Activated CD4-positive, alpha-beta memory T cell treated with anti-CD3 and anti-CD28 coated beads, Interleukin-2, amount 10 ng/mL, durations not matched to agents 7 days and 5 days (primary cell): Measurements from ENCODE around the gene MLLT1. TPM values are rescaled to one million over a fixed set of nuclear protein-coding genes. Genes with fewer than 3 reads are reported as not detected.

Experiments
- CTCF ChIA-PET: fragments of 350-600 bp; sonication (Branson Sonifier 250); formaldehyde crosslinking; loops from one replicate; lab custom pipeline; 2021; ENCODE audit warnings: antibody characterized with exemption, inconsistent platforms; lab: Charles Lee
- POLR2A ChIA-PET: fragments of 350-600 bp; sonication (Branson Sonifier 250); formaldehyde crosslinking; loops from one replicate; lab custom pipeline; 2021; ENCODE audit warnings: antibody characterized with exemption; lab: Charles Lee
- DNase-seq: peaks from one replicate; pipeline ENCODE4 v3.0.0-alpha.2; 2020
- H3K27ac Mint-ChIP-seq: one replicate; pipeline ENCODE4 v1.8.0; 2021; ENCODE audit warnings: mild to moderate bottlenecking, mixed read lengths
- H3K27me3 Mint-ChIP-seq: one replicate; pipeline ENCODE4 v1.8.0; 2021; ENCODE audit warnings: mixed read lengths
- H3K36me3 Mint-ChIP-seq: one replicate; pipeline ENCODE4 v1.8.0; 2021; ENCODE audit warnings: low read depth, mixed read lengths
- H3K4me1 Mint-ChIP-seq: one replicate; pipeline ENCODE4 v1.8.0; 2021; ENCODE audit warnings: mixed read lengths
- H3K4me3 Mint-ChIP-seq: one replicate; pipeline ENCODE4 v1.8.0; 2021; ENCODE audit warnings: mild to moderate bottlenecking, mixed read lengths
- H3K9me3 Mint-ChIP-seq: one replicate; pipeline ENCODE4 v1.8.0; 2021; ENCODE audit warnings: mixed read lengths
- total RNA-seq, 2 experiments: library from RNA; stranded (reverse); gene quantifications; one replicate each; pipeline ENCODE4 v1.2.3, GENCODE V29; 2021

Gene MLLT1
- total RNA-seq, 2 experiments from 2014 or later: 35.6 to 37.2 TPM

DNA sequence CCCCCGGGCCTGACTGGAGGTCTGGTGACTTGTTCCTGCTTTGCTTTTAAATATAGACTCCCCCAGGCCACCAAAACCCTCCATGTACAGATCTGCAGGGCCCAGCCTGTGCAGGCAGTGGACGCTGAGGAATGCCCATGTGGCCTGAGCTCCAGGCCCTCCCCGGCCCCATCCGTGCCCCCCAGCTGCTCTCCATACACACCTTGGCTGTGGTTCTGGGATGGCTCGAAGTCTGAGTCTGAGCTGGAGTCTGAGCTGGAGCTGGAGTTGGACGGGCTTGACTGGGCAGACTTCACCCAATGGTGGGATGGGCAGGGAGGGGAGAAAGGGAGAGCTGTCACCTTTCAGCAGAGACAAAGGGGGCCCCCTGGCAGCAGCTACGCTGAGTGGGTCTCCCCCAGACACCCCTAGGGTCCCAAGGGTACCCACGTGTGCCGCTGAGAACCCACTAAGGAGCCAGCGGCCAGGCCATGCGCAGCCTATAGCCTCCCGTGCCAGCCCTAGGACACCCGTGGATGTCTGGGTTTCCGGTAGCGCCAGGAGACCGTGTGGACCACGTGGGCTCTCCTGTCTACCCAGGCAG is 61.9 kb downstream of the MLLT1 start:
- no peak for DNase-seq
- CTCF ChIA-PET: interaction anchor here (0.7 to 2.2 kb wide), 21 partner anchors 12 to 264 kb away, joined by 3 to 17 read pairs (median 4); partner anchors contain the start of genes ALKBH7 and DENND1C
- H3K4me1 Mint-ChIP-seq: no peaks in the 10 kb centered on the region

GRCh38 chr19:6216996-6217751 is 62.6 kb downstream of the MLLT1 start:
- Mint-ChIP-seq H3K27ac (no peak overlapping the region), H3K4me1 (no peaks in the 10 kb centered on the region)
- POLR2A ChIA-PET: no interaction called here

More for the DNA sequence above, 61.9 kb downstream of the MLLT1 start:
- Mint-ChIP-seq H3K27me3 (no peaks in the 10 kb centered on the region), H3K27ac (no peak overlapping the region), H3K9me3 (no peaks in the 10 kb centered on the region), H3K36me3 (no peaks in the 10 kb centered on the region), H3K4me3 (no peak overlapping the region)
- POLR2A ChIA-PET: interaction anchor here (1.4 kb wide), 1 partner anchor 61 kb away, joined by 4 read pairs; no protein-coding TSS in a partner anchor

DNA sequence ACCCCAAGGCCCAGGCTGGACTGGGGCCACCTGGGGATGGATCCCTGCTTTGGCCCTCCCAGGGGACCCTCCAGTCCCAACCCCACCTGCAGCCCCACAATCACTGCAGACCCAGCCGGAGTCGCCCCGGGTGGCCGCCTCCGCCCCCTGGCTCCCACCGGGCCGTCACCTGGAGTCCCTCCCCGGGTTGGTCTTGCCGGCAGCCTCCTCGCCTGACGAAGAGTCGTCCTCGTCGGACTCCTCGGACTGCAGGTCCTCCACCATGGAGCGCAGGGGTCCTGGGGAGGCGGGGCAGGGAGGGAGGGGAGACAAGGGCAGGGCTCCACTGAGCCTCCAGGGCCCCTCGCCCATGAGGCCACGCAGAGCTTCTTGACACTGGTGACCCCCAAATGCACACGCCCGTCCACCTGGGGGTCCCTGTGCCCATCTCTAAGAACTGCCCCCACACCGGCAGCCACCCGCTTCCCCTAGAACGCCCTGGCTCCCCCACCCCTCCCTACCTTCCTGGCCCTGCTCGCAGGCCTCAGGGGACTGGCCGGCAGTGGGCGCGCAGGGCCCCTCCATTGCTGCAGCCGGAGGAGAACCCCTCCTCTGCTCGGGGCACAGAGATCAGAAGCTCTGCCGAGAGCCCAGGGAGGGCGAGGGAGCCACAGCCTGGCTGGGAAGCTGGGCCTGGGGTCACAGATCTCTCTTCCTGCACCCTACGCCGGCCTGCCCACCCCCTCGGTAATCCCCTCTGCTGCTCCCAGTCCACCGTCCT is 63.4 kb downstream of the MLLT1 start:
- Mint-ChIP-seq H3K36me3 (no peaks in the 10 kb centered on the region), H3K27ac (no peak overlapping the region), H3K9me3 (no peaks in the 10 kb centered on the region), H3K4me1 (no peaks in the 10 kb centered on the region), H3K4me3 (no peak overlapping the region), H3K27me3 (no peaks in the 10 kb centered on the region)
- ChIA-PET POLR2A (no interaction called here), CTCF (no interaction called here)
- DNase-seq: no peak

More at GRCh38 chr19:6216996-6217751, 62.6 kb downstream of the MLLT1 start:
- Mint-ChIP-seq H3K27me3 (no peaks in the 10 kb centered on the region), H3K9me3 (no peaks in the 10 kb centered on the region), H3K36me3 (no peaks in the 10 kb centered on the region), H3K4me3 (no peak overlapping the region)
- no peak for DNase-seq
- CTCF ChIA-PET: interaction anchor here (1.1 to 2.2 kb wide), 3 partner anchors 12 to 82 kb away, joined by 4 to 17 read pairs (median 14); no protein-coding TSS in a partner anchor

- no peaks in the 10 kb centered on the region for H3K9me3 Mint-ChIP-seq
- POLR2A ChIA-PET: no interaction called here
- H3K4me1 Mint-ChIP-seq: no peaks in the 10 kb centered on the region
- DNase-seq: no peak
- no peak overlapping the region for H3K27ac Mint-ChIP-seq
- no peak overlapping the region for H3K4me3 Mint-ChIP-seq
- CTCF ChIA-PET: no interaction called here
- no peaks in the 10 kb centered on the region for H3K36me3 Mint-ChIP-seq
- no peaks in the 10 kb centered on the region for H3K27me3 Mint-ChIP-seq
Measured at GRCh38 chr19:6215701-6216235, 64.0 kb downstream of the MLLT1 start.

GRCh38 chr19:6214881-6215541 is 64.8 kb downstream of the MLLT1 start:
- no peak for DNase-seq
- Mint-ChIP-seq H3K4me1 (no peaks in the 10 kb centered on the region), H3K4me3 (no peak overlapping the region), H3K36me3 (no peaks in the 10 kb centered on the region), H3K27ac (no peak overlapping the region), H3K27me3 (no peaks in the 10 kb centered on the region), H3K9me3 (no peaks in the 10 kb centered on the region)
- CTCF ChIA-PET: no interaction called here
- POLR2A ChIA-PET: no interaction called here

DNA sequence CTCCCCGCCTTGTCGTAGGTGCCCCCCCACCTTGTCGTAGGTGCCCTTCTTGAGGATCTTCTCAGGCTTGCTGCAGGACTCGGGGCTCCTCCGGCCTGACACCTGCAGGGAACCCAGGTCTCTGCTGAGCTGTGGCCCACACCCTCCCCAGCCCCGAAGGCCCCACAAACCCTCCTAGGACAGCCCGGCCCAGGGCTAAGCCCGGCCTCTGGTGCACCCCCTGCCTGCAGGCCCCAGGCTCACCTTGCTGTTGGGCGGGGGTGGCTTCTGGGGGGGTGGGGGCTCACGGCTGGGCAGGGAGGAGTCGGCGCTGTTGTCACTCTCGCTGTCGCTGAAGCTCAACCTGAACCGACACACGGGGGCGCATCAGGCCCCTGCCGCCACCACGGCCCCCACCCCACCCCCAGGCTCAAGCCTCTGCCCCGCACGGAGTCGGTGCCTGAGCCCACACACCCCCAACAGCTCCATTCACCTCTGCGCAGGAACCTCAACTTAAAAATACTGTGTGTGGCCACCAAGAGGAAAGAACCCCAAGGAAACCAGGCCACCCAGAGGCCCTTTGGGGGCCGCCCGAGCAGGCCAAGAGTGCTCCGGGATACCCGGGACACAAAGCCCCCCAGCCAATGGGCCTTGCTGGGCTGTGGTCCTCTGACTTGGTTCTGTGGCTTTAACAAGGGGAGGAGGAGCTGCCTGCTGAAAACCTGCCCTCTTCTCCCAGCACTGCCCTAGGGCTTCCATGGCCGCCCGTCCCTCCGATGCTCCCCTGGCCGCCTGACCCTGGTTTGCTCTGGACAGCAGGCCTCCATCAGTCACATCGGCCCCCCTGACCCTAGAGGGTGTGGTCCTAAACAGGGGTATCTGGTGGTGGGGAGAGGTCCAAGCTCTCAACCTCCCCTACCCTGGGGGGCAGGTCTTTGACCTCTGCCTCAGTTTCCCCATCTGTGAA is 65.8 kb downstream of the MLLT1 start:
- Mint-ChIP-seq H3K9me3 (no peaks in the 10 kb centered on the region), H3K36me3 (no peaks in the 10 kb centered on the region), H3K4me1 (no peaks in the 10 kb centered on the region), H3K27me3 (no peaks in the 10 kb centered on the region), H3K4me3 (no peak overlapping the region), H3K27ac (no peak overlapping the region)
- ChIA-PET CTCF (interaction anchor here (0.9 kb wide), 1 partner anchor 8 kb away, joined by 3 read pairs; no protein-coding TSS in a partner anchor), POLR2A (no interaction called here)
- DNase-seq: no peak

DNA sequence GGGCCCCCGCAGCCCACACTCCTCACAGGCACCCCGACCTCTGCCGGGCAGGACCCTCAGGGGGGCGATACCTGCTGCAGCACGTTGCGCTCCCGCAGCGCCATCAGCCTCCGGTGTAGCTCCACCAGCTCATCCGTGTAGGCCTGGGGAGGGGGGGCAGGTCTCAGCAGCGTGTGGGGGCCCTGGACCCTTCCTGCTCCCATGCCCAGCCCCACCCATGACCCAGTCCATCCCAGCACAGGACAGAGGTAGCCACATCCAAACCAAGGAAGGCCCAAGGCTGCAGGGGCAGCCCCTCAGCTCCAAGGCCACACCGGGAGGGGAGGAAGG is 66.5 kb downstream of the MLLT1 start:
- CTCF ChIA-PET: no interaction called here
- Mint-ChIP-seq H3K27me3 (no peaks in the 10 kb centered on the region), H3K4me3 (no peak overlapping the region), H3K36me3 (no peaks in the 10 kb centered on the region), H3K4me1 (no peaks in the 10 kb centered on the region), H3K27ac (no peak overlapping the region), H3K9me3 (no peaks in the 10 kb centered on the region)
- no peak for DNase-seq
- POLR2A ChIA-PET: no interaction called here

- Mint-ChIP-seq H3K27ac (no peak overlapping the region), H3K4me3 (no peak overlapping the region), H3K4me1 (no peaks in the 10 kb centered on the region), H3K36me3 (no peaks in the 10 kb centered on the region), H3K27me3 (no peaks in the 10 kb centered on the region), H3K9me3 (no peaks in the 10 kb centered on the region)
- ChIA-PET POLR2A (no interaction called here), CTCF (no interaction called here)
- DNase-seq: no peak
Measured at GRCh38 chr19:6212403-6213265, 67.1 kb downstream of the MLLT1 start.

DNA sequence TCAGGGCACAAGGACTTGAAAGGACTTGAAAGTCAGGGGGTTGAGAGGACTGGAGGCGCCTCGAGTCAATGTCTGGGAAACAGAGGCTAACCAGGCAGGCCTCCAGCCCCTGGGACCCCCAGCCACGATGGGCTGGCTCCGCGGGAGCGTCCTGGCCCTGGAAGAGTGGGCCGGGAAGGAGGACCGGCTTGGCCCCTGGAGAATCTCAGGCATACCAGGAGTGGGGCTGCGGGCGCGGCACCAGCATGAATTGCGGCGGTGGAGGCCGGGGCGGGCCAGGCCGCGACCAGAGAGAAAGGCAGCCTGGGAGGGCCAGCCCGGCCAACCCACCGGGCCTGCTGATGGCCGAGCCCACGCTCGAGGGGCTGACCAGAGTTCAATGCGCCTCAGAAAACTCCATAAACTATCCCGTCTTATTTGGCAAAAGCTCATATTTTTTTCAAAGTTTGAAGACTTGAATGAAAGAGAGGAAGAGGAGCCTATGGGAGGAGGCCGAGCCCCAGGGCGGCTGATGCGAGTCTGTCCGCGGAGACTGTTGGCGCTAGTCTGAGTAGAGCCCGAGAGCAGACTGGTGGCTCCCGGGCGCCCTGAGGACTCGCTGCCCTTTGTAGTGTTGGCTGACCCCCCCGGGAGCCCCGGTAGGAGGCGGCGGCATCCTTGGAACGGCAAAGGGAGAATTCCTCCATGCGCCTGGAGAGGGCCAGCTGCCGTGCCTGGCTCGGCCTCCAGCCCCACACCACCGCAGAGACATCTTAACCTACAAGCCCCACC is 68.0 kb downstream of the MLLT1 start:
- no peaks in the 10 kb centered on the region for H3K9me3 Mint-ChIP-seq
- POLR2A ChIA-PET: no interaction called here
- DNase-seq: no peak
- no peak overlapping the region for H3K27ac Mint-ChIP-seq
- no peaks in the 10 kb centered on the region for H3K4me1 Mint-ChIP-seq
- no peaks in the 10 kb centered on the region for H3K27me3 Mint-ChIP-seq
- H3K4me3 Mint-ChIP-seq: no peak overlapping the region
- no peaks in the 10 kb centered on the region for H3K36me3 Mint-ChIP-seq
- CTCF ChIA-PET: no interaction called here

DNA sequence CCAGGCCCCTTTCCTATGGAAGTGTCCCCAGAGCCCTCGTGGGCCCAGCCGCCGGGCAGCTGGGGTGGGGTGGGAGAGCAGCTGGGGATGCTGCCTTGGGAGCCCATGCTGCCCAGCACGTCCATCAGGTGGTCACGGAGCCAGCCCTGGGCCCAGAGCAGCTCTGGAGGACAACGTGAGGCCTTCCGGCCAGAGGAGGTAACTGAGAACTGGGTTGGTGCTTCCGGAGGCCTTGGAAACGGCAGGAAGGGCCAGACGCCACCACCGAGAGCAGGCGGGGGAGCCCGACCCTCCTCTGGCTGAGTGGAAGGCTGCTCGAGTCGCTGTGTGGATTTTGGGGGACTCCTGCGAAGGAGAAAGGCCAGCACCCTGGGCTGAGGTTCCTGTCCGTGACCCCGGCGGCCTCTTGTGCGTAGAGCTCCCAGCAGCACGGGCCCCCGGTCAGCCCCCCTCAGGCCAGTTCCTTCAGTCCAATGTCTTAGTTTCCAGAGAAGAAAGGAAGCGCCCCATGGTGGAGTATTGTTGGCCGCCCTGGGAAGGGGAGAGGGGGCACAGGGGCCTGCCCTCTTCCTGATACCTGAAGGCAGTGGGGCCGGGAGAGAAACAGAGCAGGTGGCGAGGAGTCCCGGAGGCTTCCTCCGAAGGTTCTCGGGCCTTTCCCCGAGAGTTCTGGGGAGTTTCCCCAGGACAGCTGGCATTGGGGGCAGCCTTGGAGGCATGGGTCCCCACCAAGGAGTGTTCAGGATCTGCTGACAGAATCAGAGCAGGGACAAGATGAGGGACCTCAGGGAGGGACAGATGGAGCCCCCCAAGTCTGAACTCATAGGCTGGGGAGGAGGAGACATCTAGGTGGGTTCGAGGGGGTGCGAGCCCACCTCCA is 68.8 kb downstream of the MLLT1 start:
- Mint-ChIP-seq H3K9me3 (no peaks in the 10 kb centered on the region), H3K27me3 (no peaks in the 10 kb centered on the region), H3K27ac (no peak overlapping the region), H3K4me1 (no peaks in the 10 kb centered on the region), H3K36me3 (no peaks in the 10 kb centered on the region), H3K4me3 (no peak overlapping the region)
- no peak for DNase-seq
- CTCF ChIA-PET: no interaction called here
- POLR2A ChIA-PET: no interaction called here
